OCI-LY3 (cell line): Measurements from ENCODE around the gene ARMC9.

Source experiments
- H2AFZ ChIP-seq: fragments of 200-600, 300-600 bp; shearing (Covaris generic); 2 replicates; pipeline ENCODE4 v1.6.0; 2014; ENCODE audit warnings: antibody characterized with exemption, low read depth, low read length
- H3K27ac ChIP-seq: fragments of 200-600, 300-600 bp; sonication (generic); 2 replicates; pipeline ENCODE4 v1.5.1; 2014; ENCODE audit warnings: mild to moderate bottlenecking, low read length, moderate library complexity, mixed read lengths
- H3K27me3 ChIP-seq: fragments of 200-600, 300-600 bp; sonication (generic); 2 replicates; pipeline ENCODE4 v1.6.1; 2014; ENCODE audit warnings: low read depth, low read length, mixed read lengths
- H3K36me3 ChIP-seq: fragments of 200-600, 300-600 bp; sonication (generic); replicated peaks from 2 replicates; pipeline ENCODE3; 2014; ENCODE audit warnings: low read depth, low read length, mixed read lengths
- H3K4me1 ChIP-seq: fragments of 300-600, 200-600 bp; sonication (generic); 2 replicates; pipeline ENCODE4 v1.6.1; 2014; ENCODE audit warnings: low read length, mixed read lengths
- H3K4me2 ChIP-seq: fragments of 200-600, 300-600 bp; sonication (generic); 2 replicates; pipeline ENCODE4 v1.6.1; 2014; ENCODE audit warnings: low read length, mixed read lengths
- H3K4me3 ChIP-seq: fragments of 300-600, 200-600 bp; sonication (generic); 2 replicates; pipeline ENCODE4 v1.5.1; 2014; ENCODE audit warnings: antibody characterized with exemption, mild to moderate bottlenecking, low read length, moderate library complexity
- H3K79me2 ChIP-seq: fragments of 300-600, 200-600 bp; shearing (Covaris generic); 2 replicates; pipeline ENCODE4 v1.6.1; 2014; ENCODE audit warnings: mild to moderate bottlenecking, low read length, mixed read lengths
- H3K9ac ChIP-seq: fragments of 300-600, 200-600 bp; shearing (Covaris generic); 2 replicates; pipeline ENCODE4 v1.6.0; 2014; ENCODE audit warnings: mild to moderate bottlenecking, low read length, moderate library complexity
- H3K9me3 ChIP-seq: fragments of 200-600, 300-600 bp; shearing (Covaris generic); 2 replicates; pipeline ENCODE4 v1.6.1; 2014; ENCODE audit warnings: low read length, mixed read lengths; ENCODE audit not compliant: insufficient read depth
- H4K20me1 ChIP-seq: fragments of 200-600, 300-600 bp; sonication (generic); 2 replicates; pipeline ENCODE4 v1.6.1; 2016; ENCODE audit warnings: low read length, mixed read lengths; ENCODE audit not compliant: insufficient read depth
- EZH2phosphoT487 ChIP-seq: fragments of 200-600 bp; shearing (Covaris generic); IDR thresholded peaks from 2 replicates; pipeline ENCODE4 v1.6.1; 2018; ENCODE audit warnings: antibody characterized with exemption, mixed run types, low read depth
- TF ChIP-seq, protein P1 (sequence below): fragments of 200-600, 300-600 bp; sonication (generic); IDR thresholded peaks from 2 replicates; pipeline ENCODE4 v1.5.1; 2014; ENCODE audit warnings: antibody characterized with exemption, low read length, low read depth

ARMC9 gene

DNA sequence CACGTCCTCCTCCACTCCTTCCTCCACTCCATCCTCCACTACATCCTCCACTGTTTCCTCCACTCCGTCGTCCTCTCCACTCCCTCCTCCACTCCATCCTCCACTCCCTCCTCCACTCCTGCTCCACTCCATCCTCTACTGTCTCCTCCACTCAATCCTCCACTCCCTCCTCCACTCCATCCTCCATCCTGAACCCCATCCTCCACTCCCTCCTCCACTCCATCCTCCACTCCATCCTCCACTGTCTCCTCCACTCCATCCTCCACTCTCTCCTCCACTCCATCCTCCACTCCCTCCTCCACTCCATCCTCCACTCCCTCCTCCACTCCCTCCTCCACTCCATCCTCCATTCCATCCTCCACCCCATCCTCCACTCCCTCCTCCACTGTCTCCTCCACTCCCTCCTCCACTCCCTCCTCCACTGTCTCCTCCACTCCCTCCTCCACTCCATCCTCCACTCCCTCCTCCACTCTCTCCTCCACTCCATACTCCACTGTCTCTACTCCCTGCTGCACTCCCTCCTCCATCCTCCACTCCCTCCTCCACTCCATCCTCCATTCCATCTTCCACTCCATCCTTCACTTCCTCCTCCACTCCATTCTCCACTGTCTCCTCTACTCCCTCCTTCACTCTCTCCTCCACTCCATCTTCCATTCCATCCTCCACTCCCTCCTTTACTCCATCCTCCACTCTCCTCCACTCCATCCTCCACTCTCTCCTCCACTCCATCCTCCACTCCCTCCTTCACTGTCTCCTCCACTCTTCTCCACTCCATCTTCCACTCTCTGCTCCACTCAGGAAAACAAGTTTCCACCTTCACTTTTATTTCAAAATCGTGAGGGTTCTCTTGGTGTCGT, 182.8 kb downstream of the ARMC9 start:
- TF ChIP-seq EZH2phosphoT487 = no peak
- TF ChIP-seq, protein P1, sequence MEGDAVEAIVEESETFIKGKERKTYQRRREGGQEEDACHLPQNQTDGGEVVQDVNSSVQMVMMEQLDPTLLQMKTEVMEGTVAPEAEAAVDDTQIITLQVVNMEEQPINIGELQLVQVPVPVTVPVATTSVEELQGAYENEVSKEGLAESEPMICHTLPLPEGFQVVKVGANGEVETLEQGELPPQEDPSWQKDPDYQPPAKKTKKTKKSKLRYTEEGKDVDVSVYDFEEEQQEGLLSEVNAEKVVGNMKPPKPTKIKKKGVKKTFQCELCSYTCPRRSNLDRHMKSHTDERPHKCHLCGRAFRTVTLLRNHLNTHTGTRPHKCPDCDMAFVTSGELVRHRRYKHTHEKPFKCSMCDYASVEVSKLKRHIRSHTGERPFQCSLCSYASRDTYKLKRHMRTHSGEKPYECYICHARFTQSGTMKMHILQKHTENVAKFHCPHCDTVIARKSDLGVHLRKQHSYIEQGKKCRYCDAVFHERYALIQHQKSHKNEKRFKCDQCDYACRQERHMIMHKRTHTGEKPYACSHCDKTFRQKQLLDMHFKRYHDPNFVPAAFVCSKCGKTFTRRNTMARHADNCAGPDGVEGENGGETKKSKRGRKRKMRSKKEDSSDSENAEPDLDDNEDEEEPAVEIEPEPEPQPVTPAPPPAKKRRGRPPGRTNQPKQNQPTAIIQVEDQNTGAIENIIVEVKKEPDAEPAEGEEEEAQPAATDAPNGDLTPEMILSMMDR = no peak
- H3K9ac ChIP-seq = no peak overlapping the region
- H3K9me3 ChIP-seq = no peaks in the 10 kb centered on the region
- H3K79me2 ChIP-seq = no peaks in the 10 kb centered on the region
- no peak overlapping the region for H3K4me2 ChIP-seq
- no peak overlapping the region for H3K27ac ChIP-seq
- no peaks in the 10 kb centered on the region for H3K27me3 ChIP-seq
- no peaks in the 10 kb centered on the region for H3K4me1 ChIP-seq
- H4K20me1 ChIP-seq = no peaks in the 10 kb centered on the region
- H3K36me3 ChIP-seq = no peaks in the 10 kb centered on the region
- H2AFZ ChIP-seq = no peak overlapping the region
- H3K4me3 ChIP-seq = no peak overlapping the region

DNA sequence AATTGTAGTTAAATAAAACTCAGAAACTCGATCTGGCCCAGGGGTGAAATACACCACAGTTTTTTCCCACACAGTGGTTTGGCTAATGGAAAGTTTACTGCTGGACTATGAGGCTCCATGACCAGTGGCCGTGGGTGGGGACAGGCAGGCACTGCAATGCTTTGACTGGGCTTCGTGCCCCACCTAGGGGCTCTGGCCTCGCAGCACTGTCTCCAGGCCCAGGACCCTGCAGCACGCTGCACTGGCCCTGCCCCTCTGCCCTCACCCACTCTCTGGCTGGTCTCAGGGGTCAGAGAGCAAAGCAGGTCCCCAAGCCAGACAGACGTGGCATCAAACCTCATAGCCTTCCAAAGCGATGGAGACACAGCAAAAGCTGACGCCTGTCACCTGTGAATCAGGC, 183.7 kb downstream of the ARMC9 start:
- Histone ChIP-seq H3K4me3 (no peak overlapping the region), H3K36me3 (no peaks in the 10 kb centered on the region), H3K4me2 (no peak overlapping the region), H3K27ac (no peak overlapping the region), H4K20me1 (no peaks in the 10 kb centered on the region), H3K4me1 (no peaks in the 10 kb centered on the region), H3K27me3 (no peaks in the 10 kb centered on the region), H3K9me3 (no peaks in the 10 kb centered on the region), H3K79me2 (no peaks in the 10 kb centered on the region), H3K9ac (no peak overlapping the region), H2AFZ (no peak overlapping the region)
- TF ChIP-seq, protein P1 = no peak
- TF ChIP-seq EZH2phosphoT487 = no peak

DNA sequence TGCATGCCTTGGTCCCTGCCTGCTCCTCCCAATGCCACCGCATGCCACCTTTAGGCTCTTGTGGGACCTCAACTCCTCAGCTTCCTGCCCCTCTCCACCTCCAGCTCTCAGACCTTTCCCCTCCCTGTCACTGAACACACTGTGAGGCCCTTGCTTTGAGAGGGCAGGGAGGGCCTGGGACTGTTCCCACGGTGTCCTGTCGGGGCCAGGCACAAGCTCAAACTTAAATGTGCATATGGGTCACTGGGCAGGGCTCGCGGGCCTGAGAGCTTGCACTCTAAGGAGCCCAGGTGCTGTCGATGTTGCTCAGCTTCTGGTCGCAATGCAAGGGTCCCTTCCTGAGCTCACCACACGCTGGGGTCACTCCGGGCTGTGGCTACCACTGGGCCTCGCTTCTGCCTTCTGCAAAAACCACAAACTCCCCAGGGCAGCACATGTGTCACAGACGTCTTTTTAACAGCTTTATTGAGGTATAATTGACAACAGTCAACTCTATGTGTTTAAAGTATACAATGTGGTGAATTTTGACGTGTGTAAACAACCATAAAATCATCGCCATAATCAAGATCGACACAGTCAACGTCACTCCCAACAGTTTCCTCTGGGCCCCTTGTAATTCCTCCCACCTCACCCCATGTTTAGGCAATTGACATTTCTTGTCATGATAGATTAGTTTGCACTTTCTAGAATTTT, 185.1 kb downstream of the ARMC9 start:
- Histone ChIP-seq H2AFZ (no peak overlapping the region), H3K4me1 (no peaks in the 10 kb centered on the region), H3K27me3 (no peaks in the 10 kb centered on the region), H3K27ac (no peak overlapping the region), H3K36me3 (no peaks in the 10 kb centered on the region), H3K4me2 (no peak overlapping the region), H3K4me3 (no peak overlapping the region), H3K9me3 (no peaks in the 10 kb centered on the region), H3K9ac (no peak overlapping the region), H3K79me2 (no peaks in the 10 kb centered on the region), H4K20me1 (no peaks in the 10 kb centered on the region)
- no peak for TF ChIP-seq EZH2phosphoT487
- TF ChIP-seq, protein P1 = no peak

DNA sequence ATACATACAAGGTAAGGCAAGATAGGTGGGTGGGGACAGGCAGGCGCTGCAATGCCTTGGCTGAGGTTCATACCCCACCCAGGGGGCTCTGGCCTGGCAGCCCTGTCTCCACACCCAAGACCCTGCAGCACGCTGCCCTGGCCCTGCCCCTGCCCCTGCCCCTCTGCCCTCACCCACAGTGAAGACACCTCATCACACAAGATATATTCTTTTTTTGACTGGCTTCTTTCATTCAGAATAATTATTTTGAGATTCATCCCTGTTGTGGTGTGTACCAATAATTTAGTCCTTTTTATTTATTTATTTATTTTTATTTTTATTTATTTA, 185.6 kb downstream of the ARMC9 start:
- Histone ChIP-seq H3K27me3 (no peaks in the 10 kb centered on the region), H3K4me2 (no peak overlapping the region), H3K79me2 (no peaks in the 10 kb centered on the region), H3K36me3 (no peaks in the 10 kb centered on the region), H4K20me1 (no peaks in the 10 kb centered on the region), H3K9me3 (no peaks in the 10 kb centered on the region), H3K9ac (no peak overlapping the region), H3K4me3 (no peak overlapping the region), H3K27ac (no peak overlapping the region), H3K4me1 (no peaks in the 10 kb centered on the region), H2AFZ (no peak overlapping the region)
- TF ChIP-seq, protein P1 = no peak
- TF ChIP-seq EZH2phosphoT487 = no peak
